Eye (tissue), 1 donor: Measurements from ENCODE around the gene KCP.

Source experiments
- DNase-seq: peaks from one replicate; pipeline ENCODE4 v3.0.0-alpha.2; 2015

The KCP gene

DNA sequence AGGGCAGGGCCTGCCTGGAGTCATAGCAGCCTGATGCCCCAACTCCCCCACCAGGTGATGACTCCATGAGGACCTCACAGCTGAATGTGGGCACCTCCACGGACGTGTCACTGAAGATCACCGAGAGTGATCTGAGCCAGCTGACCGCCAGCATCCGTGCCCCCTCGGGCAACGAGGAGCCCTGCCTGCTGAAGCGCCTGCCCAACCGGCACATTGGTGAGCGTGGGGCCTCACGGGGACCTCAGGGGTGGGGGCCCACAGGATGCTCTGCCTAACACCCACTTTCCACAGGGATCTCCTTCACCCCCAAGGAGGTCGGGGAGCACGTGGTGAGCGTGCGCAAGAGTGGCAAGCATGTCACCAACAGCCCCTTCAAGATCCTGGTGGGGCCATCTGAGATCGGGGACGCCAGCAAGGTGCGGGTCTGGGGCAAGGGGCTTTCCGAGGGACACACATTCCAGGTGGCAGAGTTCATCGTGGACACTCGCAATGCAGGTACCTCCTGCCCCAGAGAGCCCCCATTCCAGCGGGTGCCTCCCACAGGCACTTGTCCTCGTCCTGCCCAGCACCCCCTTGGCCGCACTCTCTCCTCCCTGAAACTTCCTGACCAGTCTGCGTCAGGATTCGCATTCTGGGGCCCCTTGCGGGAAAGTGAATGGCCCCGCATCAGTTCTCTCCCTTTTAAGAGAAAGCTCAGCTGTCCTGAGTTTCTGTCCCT, 57.8 kb downstream of the KCP start:
- no peak for DNase-seq

DNA sequence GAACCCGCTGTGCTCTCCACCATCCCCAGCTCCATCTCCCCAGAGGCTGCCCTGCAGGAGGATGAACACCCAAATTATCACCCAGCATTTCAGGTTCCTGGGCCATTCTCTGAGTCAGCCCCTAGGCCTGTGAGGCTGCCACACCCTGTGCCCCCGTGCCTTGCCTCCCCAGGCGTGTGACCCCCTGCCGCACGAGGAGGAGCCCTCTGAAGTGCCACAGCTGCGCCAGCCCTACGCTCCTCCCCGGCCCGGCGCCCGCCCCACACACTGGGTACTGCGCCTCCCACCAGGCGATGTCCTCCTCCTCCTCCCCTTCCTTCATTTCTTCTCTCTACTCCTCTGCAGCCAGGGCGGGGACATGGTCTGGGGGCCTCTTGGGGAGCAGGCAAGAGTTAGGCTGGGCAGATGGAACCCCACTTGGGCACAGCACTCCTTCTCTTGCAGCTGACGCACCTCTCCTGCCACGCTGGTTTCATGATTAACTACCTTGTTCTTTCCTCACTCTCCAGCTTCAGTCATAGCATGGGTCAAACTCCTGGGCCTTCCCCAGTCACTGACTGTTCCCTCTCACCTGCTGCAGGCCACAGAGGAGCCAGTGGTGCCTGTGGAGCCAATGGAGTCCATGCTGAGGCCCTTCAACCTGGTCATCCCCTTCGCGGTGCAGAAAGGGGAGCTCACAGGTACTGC, 60.6 kb downstream of the KCP start:
- no peak for DNase-seq

GRCh38 chr7:128849156-128849515, 61.4 kb downstream of the KCP start:
- DNase-seq: no peak

GRCh38 chr7:128848289-128849155, 62.0 kb downstream of the KCP start:
- DNase-seq: no peak

DNA sequence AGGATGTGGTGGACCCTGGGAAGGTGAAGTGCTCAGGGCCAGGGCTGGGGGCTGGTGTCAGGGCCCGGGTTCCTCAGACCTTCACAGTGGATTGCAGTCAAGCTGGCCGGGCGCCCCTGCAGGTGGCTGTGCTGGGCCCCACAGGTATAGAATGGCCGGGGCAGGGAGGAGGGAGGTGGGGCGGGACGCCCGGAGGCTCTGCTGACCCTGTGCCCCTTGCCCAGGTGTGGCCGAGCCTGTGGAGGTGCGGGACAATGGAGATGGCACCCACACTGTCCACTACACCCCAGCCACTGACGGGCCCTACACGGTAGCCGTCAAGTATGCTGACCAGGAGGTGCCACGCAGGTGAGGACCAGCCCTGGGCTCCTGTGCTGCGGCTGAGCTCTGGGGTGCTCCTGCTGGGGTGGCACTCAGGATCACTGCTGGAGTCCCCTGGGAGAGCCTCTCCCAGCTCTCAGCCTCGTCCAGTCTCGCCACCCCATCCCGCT, 62.7 kb downstream of the KCP start:
- DNase-seq: no peak

DNA sequence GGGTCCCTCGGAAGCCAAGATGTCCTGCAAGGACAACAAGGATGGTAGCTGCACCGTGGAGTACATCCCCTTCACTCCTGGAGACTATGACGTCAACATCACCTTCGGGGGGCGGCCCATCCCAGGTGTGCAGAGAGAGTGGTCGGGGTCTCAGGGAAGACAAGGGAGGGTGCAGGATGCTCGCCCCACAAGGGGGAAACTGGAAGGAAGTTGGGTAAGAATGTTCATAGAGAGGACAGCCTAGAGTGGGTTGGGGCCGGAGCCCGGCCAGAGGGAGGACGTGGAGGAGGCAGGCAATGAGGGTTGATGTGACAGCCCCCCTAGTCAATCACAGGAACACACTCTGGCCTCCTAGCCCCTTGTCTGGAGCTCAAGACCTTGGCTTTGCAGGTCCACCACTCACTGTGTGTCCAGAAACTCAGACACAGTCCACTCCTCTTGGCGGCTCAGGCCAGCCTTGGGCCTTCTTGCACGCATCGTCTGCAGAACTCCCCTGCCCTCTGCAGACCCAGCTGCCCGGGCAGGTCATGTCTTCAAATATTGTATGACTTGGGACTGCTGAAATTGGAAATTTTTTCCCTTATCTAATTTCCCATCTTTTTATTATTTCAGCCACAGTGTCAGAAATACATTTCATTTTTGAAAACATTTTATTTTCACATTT, 63.6 kb downstream of the KCP start:
- DNase-seq: no peak

- DNase-seq: no peak
Measured at GRCh38 chr7:128845987-128846386, 64.5 kb downstream of the KCP start.

DNA sequence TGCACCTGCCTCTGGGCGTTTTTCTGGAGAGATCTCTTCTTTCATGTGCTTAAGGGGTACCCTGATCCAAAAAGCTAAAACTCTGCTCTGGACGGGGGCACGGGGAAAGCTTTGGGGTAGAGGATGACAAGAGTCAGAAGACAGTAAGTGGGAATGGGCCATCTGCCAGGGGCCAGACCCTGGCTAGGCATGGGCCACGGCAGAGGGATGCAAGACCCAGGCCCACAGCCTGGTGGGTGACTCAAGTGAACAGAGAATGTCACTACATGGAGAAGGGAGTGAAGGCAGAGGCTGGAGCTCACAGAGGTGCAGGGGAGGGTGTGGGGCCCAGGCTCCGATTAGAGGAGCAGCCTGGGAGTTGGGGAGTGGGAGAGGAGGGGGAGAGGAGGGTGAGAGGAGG, 65.0 kb downstream of the KCP start:
- no peak for DNase-seq

- DNase-seq: no peak
Measured at GRCh38 chr7:128844777-128845311, 65.7 kb downstream of the KCP start.

GRCh38 chr7:128843938-128844621, 66.4 kb downstream of the KCP start:
- DNase-seq: no peak

DNA sequence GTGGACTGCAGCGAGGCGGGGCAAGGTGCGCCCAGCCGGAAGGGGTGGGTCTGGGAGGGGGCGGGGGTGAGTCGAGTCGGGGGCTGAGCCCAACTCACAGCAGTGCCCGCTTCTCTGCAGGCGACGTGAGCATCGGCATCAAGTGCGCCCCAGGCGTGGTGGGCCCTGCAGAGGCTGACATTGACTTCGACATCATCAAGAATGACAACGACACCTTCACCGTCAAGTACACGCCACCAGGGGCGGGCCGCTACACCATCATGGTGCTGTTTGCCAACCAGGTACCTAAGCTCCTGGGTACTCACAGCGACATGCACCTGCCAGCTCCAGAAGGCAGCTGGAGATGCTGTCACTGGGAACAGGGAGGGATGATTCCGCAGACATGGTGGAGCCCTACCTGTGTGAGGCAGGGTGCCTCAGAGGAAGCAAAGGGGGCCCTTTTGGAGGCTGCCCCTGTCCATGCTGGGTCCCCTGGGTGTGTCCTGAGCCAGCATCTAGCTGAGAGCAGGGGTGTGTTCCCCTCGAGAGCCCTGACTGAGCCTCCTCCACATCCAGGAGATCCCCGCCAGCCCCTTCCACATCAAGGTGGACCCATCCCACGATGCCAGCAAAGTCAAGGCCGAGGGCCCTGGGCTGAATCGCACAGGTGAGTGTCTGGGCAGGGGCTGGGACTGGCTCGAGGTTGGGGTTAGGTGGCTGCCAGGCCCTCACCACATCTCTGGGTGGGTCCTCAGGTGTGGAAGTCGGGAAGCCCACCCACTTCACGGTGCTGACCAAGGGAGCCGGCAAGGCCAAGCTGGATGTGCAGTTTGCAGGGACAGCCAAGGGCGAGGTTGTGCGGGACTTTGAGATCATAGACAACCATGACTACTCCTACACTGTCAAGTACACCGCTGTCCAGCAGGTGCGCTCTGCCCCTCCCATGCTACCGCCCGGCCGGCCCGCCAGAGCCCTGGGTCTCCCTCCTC, 67.6 kb downstream of the KCP start:
- no peak for DNase-seq

- DNase-seq: peak; percentile 38
Measured at GRCh38 chr7:128841921-128842673, 68.4 kb downstream of the KCP start.

- no peak for DNase-seq
Measured at GRCh38 chr7:128841171-128841690, 69.3 kb downstream of the KCP start.

DNA sequence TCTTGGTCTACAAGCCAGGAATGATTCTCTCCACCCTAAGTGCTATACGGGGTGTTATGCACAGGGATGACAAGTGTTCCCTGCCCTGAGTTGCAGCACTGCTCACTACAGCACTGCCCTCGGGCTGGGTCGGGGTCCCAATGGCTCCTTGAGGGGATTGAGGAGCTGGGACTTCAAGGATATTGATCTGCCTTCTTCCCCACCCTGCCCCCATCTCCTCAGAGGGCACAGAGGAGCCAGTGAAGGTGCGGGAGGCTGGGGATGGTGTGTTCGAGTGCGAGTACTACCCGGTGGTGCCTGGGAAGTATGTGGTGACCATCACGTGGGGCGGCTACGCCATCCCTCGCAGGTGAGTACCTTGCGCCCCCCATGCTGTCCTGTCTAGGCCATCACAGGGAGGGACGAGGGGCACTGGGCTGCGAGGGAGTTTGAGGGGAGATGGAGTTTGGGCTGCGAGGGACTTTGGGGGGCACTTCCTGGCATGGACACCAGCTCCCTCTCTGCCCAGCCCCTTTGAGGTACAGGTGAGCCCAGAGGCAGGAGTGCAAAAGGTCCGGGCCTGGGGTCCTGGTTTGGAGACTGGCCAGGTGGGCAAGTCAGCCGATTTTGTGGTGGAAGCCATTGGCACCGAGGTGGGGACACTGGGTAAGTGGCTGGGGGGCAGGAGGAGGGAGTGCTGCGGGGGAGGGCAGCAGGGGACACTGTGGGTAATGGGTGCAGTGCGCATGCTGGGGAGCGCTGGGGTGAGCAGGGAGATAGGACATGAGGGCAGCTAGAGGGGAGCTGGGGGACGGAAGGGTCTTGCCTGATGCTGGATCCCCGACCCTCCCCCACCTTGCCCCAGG, 70.0 kb downstream of the KCP start:
- DNase-seq: no peak

- DNase-seq: no peak
Measured at GRCh38 chr7:128839751-128840177, 70.7 kb downstream of the KCP start.

DNA sequence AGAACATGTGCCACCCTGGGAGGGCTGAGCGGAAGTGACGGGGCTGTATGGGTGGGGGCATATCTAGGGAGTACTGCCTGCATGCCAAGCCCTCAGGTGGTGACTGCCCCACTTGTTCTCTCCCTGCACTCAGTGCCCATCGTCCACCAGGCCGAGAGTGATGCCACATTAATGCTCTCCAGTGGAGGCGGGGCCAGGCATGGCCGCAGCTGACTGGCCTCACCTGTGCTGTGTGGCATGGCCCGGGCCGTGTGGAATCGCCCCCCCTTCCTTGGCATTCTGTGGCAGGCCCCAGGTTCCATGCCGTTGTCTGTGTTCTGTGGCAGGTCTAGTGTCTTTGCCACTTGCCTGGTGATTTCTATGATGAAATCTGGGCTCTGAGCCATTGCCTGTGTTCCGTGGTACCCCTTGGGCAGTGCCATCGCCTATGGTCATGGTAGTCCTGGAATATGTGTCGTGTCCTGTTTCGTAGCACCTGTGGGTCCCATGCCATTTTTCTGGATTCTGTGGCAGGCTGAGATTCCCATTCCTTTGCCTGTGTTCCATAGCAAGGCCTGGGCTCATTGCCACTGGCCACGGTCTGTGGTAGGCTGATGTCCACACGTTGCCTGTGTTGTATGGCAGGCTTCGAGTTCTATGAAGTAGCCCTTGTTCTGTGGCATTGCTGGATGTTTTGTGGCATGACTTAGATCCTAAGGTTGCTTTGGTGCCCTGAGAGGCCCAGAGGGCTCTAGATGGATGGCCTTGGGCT, 71.4 kb downstream of the KCP start:
- DNase-seq: no peak

GRCh38 chr7:128838109-128838779, 72.3 kb downstream of the KCP start:
- DNase-seq: no peak
